Measurements from ENCODE around the gene PPM1B. TPM values are rescaled to one million over a fixed set of nuclear protein-coding genes. Genes with fewer than 3 reads are reported as not detected.

PPM1B gene
- total and polyA plus RNA-seq, 2 of the 8 experiments (the other 6 are each of a cell fraction or from before 2014, with no cell fraction given): 43.6 to 126 TPM

DNA sequence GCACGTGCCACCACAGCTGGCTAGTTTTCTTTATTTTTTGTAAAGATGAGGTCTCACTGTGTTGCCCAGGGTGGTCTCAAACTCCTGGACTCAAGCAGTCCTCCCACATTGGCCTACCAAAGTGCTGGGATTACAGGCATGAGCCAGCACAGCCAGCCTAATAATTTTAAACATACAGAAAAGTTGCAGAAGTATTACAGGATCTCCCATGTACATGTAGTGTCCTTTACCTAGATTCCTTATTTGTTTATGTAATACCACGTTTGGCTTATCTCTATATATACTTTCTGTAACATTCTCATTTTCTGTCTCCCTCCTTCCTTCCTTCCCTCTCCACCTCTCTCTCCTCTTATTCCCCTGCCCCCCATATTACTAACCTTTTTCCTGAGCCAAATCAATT, 41.7 kb downstream of the PPM1B start:
- H2AK5ac ChIP-seq (ENCODE audit: low read depth, low read length): no peak overlapping the region
- H3K23ac ChIP-seq (ENCODE audit: insufficient read length): no peak overlapping the region
- H3K79me1 ChIP-seq (ENCODE audit: low read depth, low read length): peaks cover 3% of the 10 kb centered on the region; the same call in 1 of the 2 replicates
- H3K18ac ChIP-seq (ENCODE audit: extremely low read depth, low read length): no peak overlapping the region
- no peak overlapping the region for H3K27ac ChIP-seq (ENCODE audit: low read depth, low read length)
- no peak for FAIRE-seq
- no peak for DNase-seq (ENCODE audit: low read depth in 1 of 2, low spot score in 2 of 2)
- no peak overlapping the region for H4K91ac ChIP-seq (replicated peaks; ENCODE audit: insufficient read length, low read length)
- H3K4ac ChIP-seq (replicated peaks; ENCODE audit: insufficient read length, low read depth, low read length): no peak overlapping the region
- H2BK12ac ChIP-seq (ENCODE audit: low read depth, low read length): no peak overlapping the region
- no peak overlapping the region for H3K56ac ChIP-seq (replicated peaks; ENCODE audit: insufficient read length, low read depth, low read length)
- H3K79me2 ChIP-seq (ENCODE audit: control insufficient read depth in 1 of 2, insufficient read depth in 2 of 2, low read length in 2 of 2): peaks cover 5 to 93% of the 10 kb centered on the region in 2 experiments; a peak in 3 of 4 replicates
- peaks cover 3 to 4% of the 10 kb centered on the region in 2 experiments for H4K20me1 ChIP-seq (replicated peaks in 1 of 2; ENCODE audit: control insufficient read depth in 1 of 2, insufficient read depth in 2 of 2, low read length in 2 of 2)
- peaks cover 4 to 59% (median 6%) of the 10 kb centered on the region in 4 experiments; a peak in 6 of 8 replicates for H3K36me3 ChIP-seq (ENCODE audit: control insufficient read depth in 2 of 4, insufficient read depth in 4 of 4, low read length in 3 of 4)
- ChIA-PET CTCF (ENCODE audit: partially characterized antibody) (interaction anchor here (0.7 kb wide), 1 partner anchor 120 kb away, joined by 3 read pairs; no protein-coding TSS in a partner anchor), POLR2A (ENCODE audit: partially characterized antibody) (interaction anchor here (0.9 to 1.1 kb wide), 2 partner anchors 36 to 40 kb away, joined by 3 read pairs; no protein-coding TSS in a partner anchor)
- H4K8ac ChIP-seq (ENCODE audit: extremely low read depth, insufficient read depth, low read length): no peak overlapping the region
- no peaks in the 10 kb centered on the region for H3K23me2 ChIP-seq (ENCODE audit: low read depth, low read length)
- H3K9me3 ChIP-seq (ENCODE audit: insufficient read depth in 2 of 2, low read depth in 1 of 2, low read length in 1 of 2): no peaks in the 10 kb centered on the region
- no peak overlapping the region for H2BK120ac ChIP-seq (replicated peaks; ENCODE audit: low read depth, low read length)
- no peak overlapping the region for H3K4me3 ChIP-seq (ENCODE audit: extremely low read depth in 1 of 4, insufficient read depth in 2 of 4, low read depth in 3 of 4, low read length in 4 of 4)
- no peak overlapping the region for H3K9ac ChIP-seq (replicated peaks in 1 of 4; ENCODE audit: extremely low read depth in 1 of 4, low read depth in 3 of 4, low read length in 3 of 4)
- no peak overlapping the region for H2AFZ ChIP-seq (ENCODE audit: low read length)
- H4K5ac ChIP-seq (ENCODE audit: insufficient read length, low read depth, low read length): no peak overlapping the region
- no peak overlapping the region for H3K14ac ChIP-seq (ENCODE audit: insufficient read length)
- H3K4me1 ChIP-seq (replicated peaks in 1 of 4; ENCODE audit: control insufficient read depth in 3 of 4, insufficient read depth in 4 of 4, low read length in 3 of 4): no peaks in the 10 kb centered on the region
- no peak overlapping the region for H3K4me2 ChIP-seq (ENCODE audit: insufficient read depth in 1 of 2, low read depth in 2 of 2, low read length in 2 of 2)
- no peak overlapping the region for H2BK15ac ChIP-seq (ENCODE audit: low read length)
- no peak overlapping the region for H2BK20ac ChIP-seq (ENCODE audit: low read length)
- no peak overlapping the region for H2BK5ac ChIP-seq (ENCODE audit: low read depth, low read length)
- WGBS, 2 experiments (ENCODE audit: extremely low coverage in 1 of 2, insufficient coverage in 1 of 2, insufficient read length in 1 of 2, insufficient replicate concordance in 2 of 2, low coverage in 1 of 2, low lambda C conversion rate in 2 of 2, missing lambda C conversion rate in 1 of 2): 98% methylated on average over 2 of the region's 2 CpGs; no CpG with 5 or more reads in 1 of the 2 experiments
- no peaks in the 10 kb centered on the region for H3K27me3 ChIP-seq (replicated peaks in 1 of 4; ENCODE audit: control insufficient read depth in 3 of 4, extremely low read depth in 1 of 4, insufficient read depth in 3 of 4, low read length in 3 of 4)
- TF ChIP-seq SP4 (IDR thresholded peaks at IDR 0.05; ENCODE audit: low read length): no peak
